Uterus (tissue), 4 donors: ENCODE data around the gene RBM5. TPM values are rescaled to one million over a fixed set of nuclear protein-coding genes. Genes with fewer than 3 reads are reported as not detected.

Source experiments
- DNase-seq, 2 donors: peaks; one replicate each; pipeline ENCODE4 v3.0.0-alpha.2; 2019 to 2020
- H3K27ac ChIP-seq, 2 donors: fragments of 200-600 bp; sonication (generic); 1 replicate in 1 of 2; 2 replicates in 1 of 2; pipeline ENCODE4 v1.5.1; 2016 to 2018
- H3K27me3 ChIP-seq, 2 donors: fragments of 200-600 bp; sonication (generic); one replicate each; pipeline ENCODE4 v1.5.1; 2018 to 2019; ENCODE audit warnings: control low read depth in 1 of 2
- H3K36me3 ChIP-seq, 2 donors: fragments of 200-600 bp; sonication (generic); one replicate each; pipeline ENCODE4 v1.5.1; 2019; ENCODE audit warnings: control low read depth in 1 of 2
- H3K4me1 ChIP-seq, 2 donors: fragments of 200-600 bp; sonication (generic); one replicate each; pipeline ENCODE4 v1.5.1; 2018 to 2019; ENCODE audit warnings: control low read depth in 1 of 2
- H3K4me3 ChIP-seq, 2 donors: fragments of 200-600 bp; sonication (generic); 1 replicate in 1 of 2; 2 replicates in 1 of 2; pipeline ENCODE4 v1.5.1; 2018 to 2019; ENCODE audit warnings: mild to moderate bottlenecking in 1 of 2
- H3K9me3 ChIP-seq, 2 donors: fragments of 200-600 bp; sonication (generic); one replicate each; pipeline ENCODE4 v1.5.1; 2019; ENCODE audit warnings: control low read depth in 1 of 2
- POLR2A ChIP-seq, 2 donors: fragments of 450-650 bp; IDR thresholded peaks; one replicate each; pipeline ENCODE4 v1.6.1; 2016; ENCODE audit warnings: antibody characterized with exemption in 2 of 2, mild to moderate bottlenecking in 1 of 2, moderate library complexity in 1 of 2
- intact Hi-C: fragments of 100-400 bp; cut with DNase I; formaldehyde crosslinking; loops from one replicate; pipeline ENCODE4 v1.15.1; 2023; ENCODE audit warnings: low total_unique reads
- total RNA-seq, 4 donors: library from RNA; depleted of rRNA in 3 of 4; stranded (reverse); fragments of >200 nt in 3 of 4; gene quantifications; one replicate each; pipeline versions ENCODE4 v1.1.0 to v1.2.4, GENCODE V29; 2014 to 2023
- TF ChIP-seq, protein P1 (sequence below), 4 experiments: fragments of 200-600 bp in 2 of 4; fragments of 450-650 bp in 2 of 4; sonication (generic) in 2 of 4; IDR thresholded peaks; one replicate each; pipeline ENCODE4 v1.5.1; 2016 to 2019; ENCODE audit warnings: antibody characterized with exemption in 4 of 4, mild to moderate bottlenecking in 2 of 4, moderate library complexity in 1 of 4
- donor health status: DM: yes; HTN: yes; CAD: no.

Gene RBM5
- total RNA-seq, 4 donors from 2014 or later: 154 to 345 (median 197) TPM

DNA sequence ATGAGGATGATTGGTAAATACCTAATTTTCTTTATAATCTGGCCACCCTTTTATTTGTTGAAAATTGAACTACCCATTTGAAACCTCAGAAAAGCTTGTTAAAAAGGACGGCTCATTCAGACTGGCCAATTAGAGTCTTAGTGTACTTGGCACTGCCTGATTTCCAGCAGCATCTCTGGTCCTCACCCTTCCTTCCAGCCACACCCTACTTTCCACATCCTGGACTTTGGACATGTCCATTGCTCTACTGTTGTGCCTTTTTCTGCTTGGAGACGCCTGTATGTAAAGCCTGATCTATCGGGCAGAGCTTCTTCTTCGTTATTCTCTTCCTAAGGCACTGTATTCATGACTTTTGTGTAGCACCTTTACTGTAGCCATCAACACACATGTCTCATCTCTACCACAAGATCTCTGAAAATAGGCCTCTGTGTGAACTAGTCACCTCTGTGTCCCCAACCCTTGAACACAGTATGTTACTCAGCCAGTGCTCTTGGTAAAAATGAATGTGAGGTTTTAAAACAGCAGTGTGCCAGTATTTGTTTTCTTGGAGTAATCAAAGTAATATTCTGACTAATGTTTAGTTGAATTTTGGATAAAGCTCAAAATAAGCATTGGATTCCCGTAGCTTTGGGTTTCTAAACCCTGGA, 6.8 kb downstream of the RBM5 start:
- Histone ChIP-seq H3K27me3 (no peaks in the 10 kb centered on the region), H3K4me1 (peaks cover 6 to 10% of the 10 kb centered on the region in 2 donors), H3K36me3 (no peaks in the 10 kb centered on the region), H3K4me3 (no peak overlapping the region), H3K9me3 (no peaks in the 10 kb centered on the region), H3K27ac (no peak overlapping the region)
- DNase-seq: no peak
- TF ChIP-seq POLR2A (IDR thresholded peaks at IDR 0.05): no peak
- TF ChIP-seq, protein P1, sequence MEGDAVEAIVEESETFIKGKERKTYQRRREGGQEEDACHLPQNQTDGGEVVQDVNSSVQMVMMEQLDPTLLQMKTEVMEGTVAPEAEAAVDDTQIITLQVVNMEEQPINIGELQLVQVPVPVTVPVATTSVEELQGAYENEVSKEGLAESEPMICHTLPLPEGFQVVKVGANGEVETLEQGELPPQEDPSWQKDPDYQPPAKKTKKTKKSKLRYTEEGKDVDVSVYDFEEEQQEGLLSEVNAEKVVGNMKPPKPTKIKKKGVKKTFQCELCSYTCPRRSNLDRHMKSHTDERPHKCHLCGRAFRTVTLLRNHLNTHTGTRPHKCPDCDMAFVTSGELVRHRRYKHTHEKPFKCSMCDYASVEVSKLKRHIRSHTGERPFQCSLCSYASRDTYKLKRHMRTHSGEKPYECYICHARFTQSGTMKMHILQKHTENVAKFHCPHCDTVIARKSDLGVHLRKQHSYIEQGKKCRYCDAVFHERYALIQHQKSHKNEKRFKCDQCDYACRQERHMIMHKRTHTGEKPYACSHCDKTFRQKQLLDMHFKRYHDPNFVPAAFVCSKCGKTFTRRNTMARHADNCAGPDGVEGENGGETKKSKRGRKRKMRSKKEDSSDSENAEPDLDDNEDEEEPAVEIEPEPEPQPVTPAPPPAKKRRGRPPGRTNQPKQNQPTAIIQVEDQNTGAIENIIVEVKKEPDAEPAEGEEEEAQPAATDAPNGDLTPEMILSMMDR (IDR thresholded peaks at IDR 0.05): no peak
- intact Hi-C loops: no loop called here

DNA sequence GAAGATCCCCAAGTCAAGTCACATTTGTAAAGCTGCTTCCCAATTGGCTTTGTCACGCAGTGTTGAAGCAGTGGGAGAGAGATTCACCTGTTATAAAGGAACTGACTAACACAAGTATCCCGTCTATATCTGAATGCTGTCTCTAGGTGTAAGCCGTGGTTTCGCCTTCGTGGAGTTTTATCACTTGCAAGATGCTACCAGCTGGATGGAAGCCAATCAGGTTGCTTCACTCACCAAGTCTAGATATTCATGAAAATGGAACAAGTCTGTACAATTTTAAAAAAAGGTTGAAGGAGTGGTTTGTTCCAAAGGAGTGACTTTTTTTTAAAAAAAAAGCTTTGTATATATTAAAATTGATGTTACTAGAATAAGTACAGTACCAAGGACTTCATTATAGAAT, 11.7 kb downstream of the RBM5 start:
- intact Hi-C loops: no loop called here

DNA sequence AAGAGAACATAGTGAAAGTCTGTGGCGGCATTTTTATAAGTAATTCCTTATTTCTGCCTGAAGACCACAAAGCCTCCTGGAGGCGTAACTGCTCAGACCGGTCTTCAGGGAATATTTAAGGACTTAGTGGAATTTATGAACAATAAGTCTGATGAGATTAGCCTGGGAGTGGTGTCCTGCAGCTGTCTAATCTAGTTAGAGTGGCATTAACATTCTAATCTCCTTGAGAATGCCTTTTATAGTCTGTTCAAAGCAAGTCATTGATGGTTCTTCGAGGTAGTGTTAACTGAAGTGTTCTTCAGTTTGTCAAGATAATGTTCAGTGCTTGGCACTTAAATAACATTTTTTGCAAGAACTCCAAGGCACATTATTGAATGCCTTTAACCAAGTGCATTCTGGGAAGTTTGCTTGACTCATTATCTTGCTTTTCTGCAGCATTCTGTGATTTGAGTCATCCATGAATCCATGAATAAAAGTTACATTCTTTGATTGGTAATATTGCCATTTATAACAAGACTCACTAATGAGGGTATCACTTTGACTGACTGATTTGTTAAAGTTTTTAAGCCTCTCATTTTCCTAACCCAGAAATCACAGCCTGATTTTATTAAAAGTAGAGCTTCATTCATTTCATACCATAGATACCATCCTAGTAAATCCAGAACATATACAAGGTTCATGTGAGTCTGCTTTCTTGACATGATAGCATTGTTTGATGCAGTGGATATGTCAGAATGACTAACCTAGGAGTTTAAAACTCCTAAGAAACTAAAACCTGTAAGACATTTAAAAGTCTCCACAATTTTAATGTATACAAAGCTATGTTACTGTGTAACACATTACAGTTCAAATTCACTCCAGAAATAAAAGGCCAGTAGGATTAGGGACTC, 12.5 kb downstream of the RBM5 start:
- Histone ChIP-seq H3K9me3 (no peaks in the 10 kb centered on the region), H3K27ac (no peak overlapping the region), H3K4me1 (no peaks in the 10 kb centered on the region), H3K27me3 (no peaks in the 10 kb centered on the region), H3K4me3 (no peak overlapping the region), H3K36me3 (no peaks in the 10 kb centered on the region)
- no peak for DNase-seq
- intact Hi-C loops: no loop called here
- TF ChIP-seq, protein P1 (IDR thresholded peaks at IDR 0.05): no peak
- TF ChIP-seq POLR2A (IDR thresholded peaks at IDR 0.05): no peak

More for the DNA sequence above, 11.7 kb downstream of the RBM5 start:
- H3K27ac ChIP-seq: no peak overlapping the region
- H3K4me3 ChIP-seq: no peak overlapping the region
- H3K27me3 ChIP-seq: no peaks in the 10 kb centered on the region
- H3K4me1 ChIP-seq: no peaks in the 10 kb centered on the region
- TF ChIP-seq POLR2A (IDR thresholded peaks at IDR 0.05): no peak
- TF ChIP-seq, protein P1 (IDR thresholded peaks at IDR 0.05): no peak
- no peaks in the 10 kb centered on the region for H3K9me3 ChIP-seq
- no peak for DNase-seq
- no peaks in the 10 kb centered on the region for H3K36me3 ChIP-seq

DNA sequence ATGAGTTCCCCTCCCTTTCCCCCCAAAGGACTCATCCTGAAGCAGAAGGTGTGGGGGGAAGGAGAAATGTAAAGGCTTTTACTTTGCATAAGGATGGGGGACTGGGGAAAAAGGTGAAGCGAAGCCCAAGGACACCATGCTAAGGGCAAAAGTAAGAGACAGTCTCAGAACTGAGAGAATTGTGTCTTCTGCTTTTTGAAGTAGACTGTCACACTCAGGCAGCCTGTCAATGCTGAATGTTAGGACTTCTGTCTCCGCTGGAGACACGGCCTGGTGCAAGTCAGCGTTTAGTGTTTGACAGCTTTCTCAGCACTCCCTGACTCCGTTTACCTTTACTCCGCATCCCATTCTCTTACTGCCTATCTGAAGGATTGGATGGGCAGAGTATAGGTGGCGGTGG, 13.8 kb downstream of the RBM5 start:
- Histone ChIP-seq H3K9me3 (no peaks in the 10 kb centered on the region), H3K27ac (no peak overlapping the region), H3K27me3 (no peaks in the 10 kb centered on the region), H3K4me1 (no peaks in the 10 kb centered on the region), H3K36me3 (no peaks in the 10 kb centered on the region), H3K4me3 (no peak overlapping the region)
- DNase-seq: no peak
- intact Hi-C loops: no loop called here
- TF ChIP-seq, protein P1 (IDR thresholded peaks at IDR 0.05): no peak
- TF ChIP-seq POLR2A (IDR thresholded peaks at IDR 0.05): no peak

DNA sequence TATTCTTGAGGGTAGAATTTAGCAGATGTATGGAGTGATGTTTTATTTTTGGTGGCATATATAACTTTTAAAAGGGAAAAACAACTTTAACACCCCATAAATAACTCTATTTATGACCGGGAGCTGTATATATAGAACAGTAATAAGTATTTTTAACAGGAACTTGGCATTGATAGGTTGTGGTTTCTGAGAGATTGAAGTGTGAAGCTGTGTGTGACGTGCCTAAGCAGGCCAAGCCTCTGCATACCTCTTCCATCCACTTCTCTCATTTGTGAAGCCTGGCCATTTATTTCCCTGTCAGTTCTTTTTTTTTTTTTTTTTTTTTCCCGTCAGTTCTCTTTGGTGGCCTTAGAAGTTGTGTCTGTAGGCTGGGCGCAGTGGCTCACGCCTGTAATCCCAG, 23.0 kb downstream of the RBM5 start:
- H3K36me3 ChIP-seq: no peaks in the 10 kb centered on the region

More for the DNA sequence above, 23.0 kb downstream of the RBM5 start:
- H3K27me3 ChIP-seq: no peaks in the 10 kb centered on the region
- intact Hi-C loops: no loop called here
- no peak for DNase-seq
- TF ChIP-seq, protein P1 (IDR thresholded peaks at IDR 0.05): no peak
- no peak for TF ChIP-seq POLR2A (IDR thresholded peaks at IDR 0.05)
- no peak overlapping the region for H3K4me3 ChIP-seq
- H3K9me3 ChIP-seq: no peaks in the 10 kb centered on the region
- no peaks in the 10 kb centered on the region for H3K4me1 ChIP-seq
- H3K27ac ChIP-seq: no peak overlapping the region
